PC-9 (cell line): ENCODE data around the gene SLC9A6.

Experiments used
- CTCF ChIP-seq: fragments of 200-600 bp; sonication (generic); conservative IDR thresholded peaks from 2 replicates; pipeline ENCODE4 v1.6.1; 2017; ENCODE audit warnings: mixed run types, antibody characterized with exemption, mild to moderate bottlenecking, moderate library complexity
- EZH2 ChIP-seq: fragments of 200-600 bp; sonication (generic); IDR thresholded peaks from 2 replicates; pipeline ENCODE4 v1.8.0; 2017; ENCODE audit warnings: antibody characterized with exemption, low read depth

GRCh38 chrX:136064661-136065043 is 79.4 kb downstream of the SLC9A6 start:
- TF ChIP-seq CTCF (no peak), EZH2 (no peak)
